ENCODE data around the gene EXOSC10.

EXOSC10 gene

DNA sequence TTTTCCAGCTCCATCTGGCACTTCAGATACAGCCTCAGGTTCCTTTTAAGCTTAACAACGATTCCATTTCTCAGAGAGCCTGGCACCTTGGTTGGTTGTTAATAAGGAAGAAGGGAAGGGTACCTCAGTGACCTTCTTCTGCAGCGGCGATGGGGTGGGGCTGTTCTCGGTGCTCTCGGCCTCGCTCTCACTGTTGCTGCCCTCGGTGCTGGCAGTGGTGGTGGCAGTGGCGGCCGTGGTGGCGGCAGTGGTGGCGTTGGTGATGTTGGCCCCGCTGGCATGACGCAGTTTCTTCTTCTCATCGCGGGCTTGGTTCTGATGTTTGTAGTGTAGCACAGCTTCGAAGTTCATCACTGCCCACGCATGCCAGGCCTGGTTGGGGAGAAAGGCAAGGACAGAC is 30.7 kb upstream of the EXOSC10 start:
- Histone ChIP-seq H3K36me3 (ENCODE audit: control insufficient read depth in 4 of 4, insufficient read depth in 4 of 4, low read length in 3 of 4) (peaks cover 26 to 89% (median 70%) of the 10 kb centered on the region in 4 experiments), H3K4me1 (ENCODE audit: control extremely low read depth in 1 of 4, control insufficient read depth in 4 of 4, insufficient read depth in 4 of 4, low read length in 3 of 4) (no peaks in the 10 kb centered on the region), H3K9me3 (ENCODE audit: control extremely low read depth in 1 of 5, control insufficient read depth in 4 of 5, insufficient read depth in 2 of 5, low read depth in 1 of 5, low read length in 4 of 5) (no peaks in the 10 kb centered on the region), H3K27me3 (replicated peaks in 2 of 5; ENCODE audit: control insufficient read depth in 4 of 5, insufficient read depth in 5 of 5, low read length in 4 of 5) (no peaks in the 10 kb centered on the region), H3K27ac (ENCODE audit: insufficient read depth in 1 of 2, low read depth in 1 of 2, low read length in 2 of 2, poor library complexity in 1 of 2, severe bottlenecking in 2 of 2) (no peak overlapping the region), H3K4me3 (ENCODE audit: control insufficient read depth in 1 of 7, extremely low read depth in 1 of 7, insufficient read depth in 4 of 7, low read depth in 2 of 7, low read length in 6 of 7) (no peak overlapping the region)
- DNase-seq: peak in 1 of 3 donors; percentile 40
- ChIA-PET CTCF (interaction anchor here (1.3 kb wide), 1 partner anchor 64 kb away, joined by 3 read pairs; no protein-coding TSS in a partner anchor), POLR2A (no interaction called here)
- WGBS (ENCODE audit: insufficient coverage): 91% methylated on average over 7 of the region's 17 CpGs

DNA sequence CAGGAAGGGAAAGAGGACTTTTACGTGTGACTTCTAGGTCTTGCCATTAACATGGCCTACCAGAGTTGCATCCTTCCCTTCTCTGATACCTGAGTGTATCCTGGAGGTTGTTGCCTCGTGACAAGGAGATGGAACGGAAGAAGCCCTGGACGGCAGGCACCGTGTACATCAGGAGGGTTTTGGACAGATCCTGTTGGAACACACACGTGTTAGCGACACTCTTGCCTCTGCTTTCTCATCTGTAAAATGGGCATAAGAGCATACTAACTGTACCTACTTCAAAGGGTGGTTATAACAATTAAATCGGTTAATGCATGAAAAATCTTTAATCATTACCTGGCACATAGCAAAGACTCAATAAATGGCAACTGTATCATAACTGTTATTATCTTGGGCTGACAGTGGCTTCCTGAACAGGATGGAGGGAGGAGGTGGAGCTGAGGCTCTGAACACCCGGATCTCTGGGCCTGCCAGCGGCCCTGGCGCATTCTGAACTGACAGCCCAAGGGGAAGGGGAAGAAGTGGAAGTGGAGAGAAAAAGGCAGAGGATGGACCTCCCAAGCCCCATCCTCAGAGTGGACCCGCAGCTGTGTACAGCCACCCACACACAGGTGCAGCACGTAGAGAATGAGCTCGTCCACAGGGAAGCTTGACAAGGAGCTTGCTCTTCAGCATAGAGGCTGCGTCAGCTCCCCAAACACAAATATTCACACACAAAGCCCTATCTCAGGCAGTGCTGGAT is 30.2 kb upstream of the EXOSC10 start:
- Histone ChIP-seq H3K36me3 (ENCODE audit: control insufficient read depth in 4 of 4, insufficient read depth in 4 of 4, low read length in 3 of 4) (peaks cover 26 to 89% (median 73%) of the 10 kb centered on the region in 4 experiments), H3K4me3 (ENCODE audit: control insufficient read depth in 1 of 7, extremely low read depth in 1 of 7, insufficient read depth in 4 of 7, low read depth in 2 of 7, low read length in 6 of 7) (no peak overlapping the region), H3K9me3 (ENCODE audit: control extremely low read depth in 1 of 5, control insufficient read depth in 4 of 5, insufficient read depth in 2 of 5, low read depth in 1 of 5, low read length in 4 of 5) (no peaks in the 10 kb centered on the region), H3K4me1 (ENCODE audit: control extremely low read depth in 1 of 4, control insufficient read depth in 4 of 4, insufficient read depth in 4 of 4, low read length in 3 of 4) (no peaks in the 10 kb centered on the region), H3K27me3 (replicated peaks in 2 of 5; ENCODE audit: control insufficient read depth in 4 of 5, insufficient read depth in 5 of 5, low read length in 4 of 5) (no peaks in the 10 kb centered on the region), H3K27ac (ENCODE audit: insufficient read depth in 1 of 2, low read depth in 1 of 2, low read length in 2 of 2, poor library complexity in 1 of 2, severe bottlenecking in 2 of 2) (no peak overlapping the region)
- CTCF ChIA-PET: no interaction called here
- DNase-seq: peak in 1 of 3 donors; percentile 34
- POLR2A ChIA-PET: no interaction called here
- whole genome bisulfite sequencing (ENCODE audit: insufficient coverage): 96% methylated on average over 10 of the region's 15 CpGs

DNA sequence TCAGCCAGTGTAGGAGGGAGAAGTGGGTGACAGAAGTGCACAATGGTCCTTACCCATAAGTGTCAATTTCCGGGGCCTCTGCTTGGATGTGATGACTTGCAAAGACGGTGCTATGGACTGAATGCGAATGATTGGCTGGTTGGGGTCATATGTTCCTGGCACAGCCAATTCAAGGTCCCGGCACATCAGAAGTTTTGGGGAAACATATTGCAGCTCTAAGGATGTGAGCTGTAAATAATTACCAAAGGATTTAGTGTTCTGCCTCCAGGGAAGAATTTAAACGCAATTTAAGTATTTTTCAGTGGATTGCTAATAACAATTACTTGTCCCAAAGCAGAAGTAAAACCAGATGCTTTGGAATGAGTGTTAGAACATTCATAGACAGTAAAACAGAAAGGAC is 26.9 kb upstream of the EXOSC10 start:
- ChIA-PET CTCF (interaction anchor here (0.7 kb wide), 1 partner anchor 189 kb away, joined by 3 read pairs; no protein-coding TSS in a partner anchor), POLR2A (no interaction called here)
- Histone ChIP-seq H3K4me1 (ENCODE audit: control extremely low read depth in 1 of 4, control insufficient read depth in 4 of 4, insufficient read depth in 4 of 4, low read length in 3 of 4) (no peaks in the 10 kb centered on the region), H3K36me3 (ENCODE audit: control insufficient read depth in 4 of 4, insufficient read depth in 4 of 4, low read length in 3 of 4) (peaks cover 22 to 85% (median 68%) of the 10 kb centered on the region in 4 experiments), H3K9me3 (ENCODE audit: control extremely low read depth in 1 of 5, control insufficient read depth in 4 of 5, insufficient read depth in 2 of 5, low read depth in 1 of 5, low read length in 4 of 5) (no peaks in the 10 kb centered on the region), H3K4me3 (ENCODE audit: control insufficient read depth in 1 of 7, extremely low read depth in 1 of 7, insufficient read depth in 4 of 7, low read depth in 2 of 7, low read length in 6 of 7) (no peak overlapping the region), H3K27me3 (replicated peaks in 2 of 5; ENCODE audit: control insufficient read depth in 4 of 5, insufficient read depth in 5 of 5, low read length in 4 of 5) (no peaks in the 10 kb centered on the region), H3K27ac (ENCODE audit: insufficient read depth in 1 of 2, low read depth in 1 of 2, low read length in 2 of 2, poor library complexity in 1 of 2, severe bottlenecking in 2 of 2) (no peak overlapping the region)
- WGBS (ENCODE audit: insufficient coverage): 83% methylated on average over 4 of the region's 5 CpGs
- no peak for DNase-seq

DNA sequence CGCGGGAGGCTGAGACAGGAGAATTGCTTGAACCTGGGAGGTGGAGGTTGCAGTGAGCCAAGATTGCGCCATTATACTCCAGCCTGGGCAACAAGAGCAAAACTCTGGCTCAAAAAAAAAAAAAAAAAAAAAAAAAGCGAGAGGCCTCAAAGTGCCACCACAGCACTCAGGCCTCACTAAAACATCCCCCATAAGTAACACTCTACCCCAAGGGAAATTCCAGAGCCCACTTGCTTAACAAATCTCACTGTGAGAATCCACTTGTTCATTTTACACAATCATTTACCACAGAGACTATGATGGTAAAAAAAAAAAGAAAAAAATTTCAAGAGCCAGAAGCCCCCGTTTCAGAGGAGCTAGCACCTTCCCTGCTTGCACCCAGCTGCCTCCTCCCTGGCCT is 26.3 kb upstream of the EXOSC10 start:
- 83% methylated on average over 1 of the region's 5 CpGs for whole genome bisulfite sequencing (ENCODE audit: insufficient coverage)
- no peak overlapping the region for H3K27ac ChIP-seq (ENCODE audit: insufficient read depth in 1 of 2, low read depth in 1 of 2, low read length in 2 of 2, poor library complexity in 1 of 2, severe bottlenecking in 2 of 2)
- ChIA-PET POLR2A (no interaction called here), CTCF (no interaction called here)
- no peaks in the 10 kb centered on the region for H3K27me3 ChIP-seq (replicated peaks in 2 of 5; ENCODE audit: control insufficient read depth in 4 of 5, insufficient read depth in 5 of 5, low read length in 4 of 5)
- no peaks in the 10 kb centered on the region for H3K9me3 ChIP-seq (ENCODE audit: control extremely low read depth in 1 of 5, control insufficient read depth in 4 of 5, insufficient read depth in 2 of 5, low read depth in 1 of 5, low read length in 4 of 5)
- no peak for DNase-seq
- H3K4me3 ChIP-seq (ENCODE audit: control insufficient read depth in 1 of 7, extremely low read depth in 1 of 7, insufficient read depth in 4 of 7, low read depth in 2 of 7, low read length in 6 of 7): no peak overlapping the region
- no peaks in the 10 kb centered on the region for H3K4me1 ChIP-seq (ENCODE audit: control extremely low read depth in 1 of 4, control insufficient read depth in 4 of 4, insufficient read depth in 4 of 4, low read length in 3 of 4)
- H3K36me3 ChIP-seq (ENCODE audit: control insufficient read depth in 4 of 4, insufficient read depth in 4 of 4, low read length in 3 of 4): peaks cover 23 to 85% (median 70%) of the 10 kb centered on the region in 4 experiments

DNA sequence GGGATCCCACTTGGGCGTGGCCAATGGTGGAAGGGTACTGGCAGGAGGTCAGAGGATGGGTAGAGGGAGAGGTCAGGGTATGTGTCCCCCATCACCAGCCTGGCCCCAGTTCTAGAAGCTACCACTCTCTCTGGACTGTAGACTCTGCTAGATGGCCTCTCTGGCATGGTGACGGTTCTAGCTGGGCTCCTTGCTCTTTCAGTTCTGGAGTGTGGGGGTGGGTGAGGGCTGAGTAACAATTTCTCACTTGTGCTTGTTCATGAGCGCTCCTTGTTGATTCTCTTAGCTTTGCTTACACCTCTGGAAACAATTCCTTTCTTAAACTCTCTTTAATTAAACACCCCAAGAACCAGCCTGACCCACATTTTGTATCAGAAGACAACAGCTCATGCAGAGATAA is 25.3 kb upstream of the EXOSC10 start:
- WGBS (ENCODE audit: insufficient coverage): 100% methylated on average over 1 of the region's 3 CpGs
- Histone ChIP-seq H3K27me3 (replicated peaks in 2 of 5; ENCODE audit: control insufficient read depth in 4 of 5, insufficient read depth in 5 of 5, low read length in 4 of 5) (no peaks in the 10 kb centered on the region), H3K9me3 (ENCODE audit: control extremely low read depth in 1 of 5, control insufficient read depth in 4 of 5, insufficient read depth in 2 of 5, low read depth in 1 of 5, low read length in 4 of 5) (no peaks in the 10 kb centered on the region), H3K27ac (ENCODE audit: insufficient read depth in 1 of 2, low read depth in 1 of 2, low read length in 2 of 2, poor library complexity in 1 of 2, severe bottlenecking in 2 of 2) (no peak overlapping the region), H3K4me3 (ENCODE audit: control insufficient read depth in 1 of 7, extremely low read depth in 1 of 7, insufficient read depth in 4 of 7, low read depth in 2 of 7, low read length in 6 of 7) (no peak overlapping the region), H3K36me3 (ENCODE audit: control insufficient read depth in 4 of 4, insufficient read depth in 4 of 4, low read length in 3 of 4) (peaks cover 23 to 76% (median 62%) of the 10 kb centered on the region in 4 experiments), H3K4me1 (ENCODE audit: control extremely low read depth in 1 of 4, control insufficient read depth in 4 of 4, insufficient read depth in 4 of 4, low read length in 3 of 4) (no peaks in the 10 kb centered on the region)
- ChIA-PET CTCF (interaction anchor here (1.1 kb wide), 1 partner anchor 74 kb away, joined by 3 read pairs; no protein-coding TSS in a partner anchor), POLR2A (no interaction called here)
- no peak for DNase-seq

DNA sequence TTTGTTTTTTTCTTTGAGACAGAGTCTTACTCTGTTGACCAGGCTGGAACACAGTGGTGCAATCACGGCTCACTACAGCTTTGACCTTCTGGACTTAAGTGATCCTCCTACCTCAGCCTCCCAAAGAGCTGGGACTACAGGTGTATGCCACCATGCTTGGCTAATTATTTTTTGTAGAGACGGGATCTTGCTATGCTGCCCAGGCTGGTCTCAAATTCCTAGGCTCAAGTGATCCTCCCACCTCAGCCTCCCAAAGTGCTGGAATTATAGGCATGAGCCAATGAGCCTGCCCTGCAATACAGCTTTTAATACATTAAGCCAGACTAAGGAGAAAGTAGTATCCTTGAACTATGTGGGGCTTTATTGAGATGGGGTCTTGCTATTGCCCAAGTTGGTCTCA is 16.6 kb upstream of the EXOSC10 start:
- Histone ChIP-seq H3K36me3 (ENCODE audit: control insufficient read depth in 4 of 4, insufficient read depth in 4 of 4, low read length in 3 of 4) (peaks cover 11 to 60% (median 48%) of the 10 kb centered on the region in 4 experiments), H3K4me1 (ENCODE audit: control extremely low read depth in 1 of 4, control insufficient read depth in 4 of 4, insufficient read depth in 4 of 4, low read length in 3 of 4) (no peaks in the 10 kb centered on the region), H3K4me3 (ENCODE audit: control insufficient read depth in 1 of 7, extremely low read depth in 1 of 7, insufficient read depth in 4 of 7, low read depth in 2 of 7, low read length in 6 of 7) (no peak overlapping the region), H3K9me3 (ENCODE audit: control extremely low read depth in 1 of 5, control insufficient read depth in 4 of 5, insufficient read depth in 2 of 5, low read depth in 1 of 5, low read length in 4 of 5) (no peaks in the 10 kb centered on the region), H3K27ac (ENCODE audit: insufficient read depth in 1 of 2, low read depth in 1 of 2, low read length in 2 of 2, poor library complexity in 1 of 2, severe bottlenecking in 2 of 2) (no peak overlapping the region), H3K27me3 (replicated peaks in 2 of 5; ENCODE audit: control insufficient read depth in 4 of 5, insufficient read depth in 5 of 5, low read length in 4 of 5) (no peaks in the 10 kb centered on the region)
- ChIA-PET POLR2A (no interaction called here), CTCF (no interaction called here)
- DNase-seq: no peak
- WGBS (ENCODE audit: insufficient coverage): 100% methylated on average over 2 of the region's 2 CpGs

GRCh38 chr1:11114966-11115365 is 15.3 kb upstream of the EXOSC10 start:
- ChIA-PET POLR2A (no interaction called here), CTCF (no interaction called here)
- Histone ChIP-seq H3K4me1 (ENCODE audit: control extremely low read depth in 1 of 4, control insufficient read depth in 4 of 4, insufficient read depth in 4 of 4, low read length in 3 of 4) (no peaks in the 10 kb centered on the region), H3K27me3 (replicated peaks in 2 of 5; ENCODE audit: control insufficient read depth in 4 of 5, insufficient read depth in 5 of 5, low read length in 4 of 5) (no peaks in the 10 kb centered on the region), H3K27ac (ENCODE audit: insufficient read depth in 1 of 2, low read depth in 1 of 2, low read length in 2 of 2, poor library complexity in 1 of 2, severe bottlenecking in 2 of 2) (no peak overlapping the region), H3K9me3 (ENCODE audit: control extremely low read depth in 1 of 5, control insufficient read depth in 4 of 5, insufficient read depth in 2 of 5, low read depth in 1 of 5, low read length in 4 of 5) (no peaks in the 10 kb centered on the region), H3K4me3 (ENCODE audit: control insufficient read depth in 1 of 7, extremely low read depth in 1 of 7, insufficient read depth in 4 of 7, low read depth in 2 of 7, low read length in 6 of 7) (no peak overlapping the region), H3K36me3 (ENCODE audit: control insufficient read depth in 4 of 4, insufficient read depth in 4 of 4, low read length in 3 of 4) (peaks cover 10 to 65% (median 46%) of the 10 kb centered on the region in 4 experiments)
- 97% methylated on average over 3 of the region's 3 CpGs for WGBS (ENCODE audit: insufficient coverage)
- no peak for DNase-seq
